ENCODE results near the gene FAM3C.

DNA sequence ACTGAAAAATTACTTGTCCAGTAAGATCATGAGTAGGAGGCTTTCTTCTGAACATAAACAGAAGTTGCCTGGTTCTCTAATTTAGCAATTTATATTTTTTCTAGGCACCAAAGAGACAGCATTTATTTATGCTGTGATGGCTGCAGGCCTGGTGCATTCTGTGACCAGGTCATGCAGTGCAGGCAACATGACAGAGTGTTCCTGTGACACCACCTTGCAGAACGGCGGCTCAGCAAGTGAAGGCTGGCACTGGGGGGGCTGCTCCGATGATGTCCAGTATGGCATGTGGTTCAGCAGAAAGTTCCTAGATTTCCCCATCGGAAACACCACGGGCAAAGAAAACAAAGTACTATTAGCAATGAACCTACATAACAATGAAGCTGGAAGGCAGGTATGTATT, 64.5 kb downstream of the FAM3C start:
- no peak for TF ChIP-seq EZH2 (IDR thresholded peaks at IDR 0.05; ENCODE audit: insufficient read depth, poor library complexity, severe bottlenecking)
- no peak for TF ChIP-seq EZH2phosphoT487 (IDR thresholded peaks at IDR 0.05; ENCODE audit: insufficient read depth, low read depth)
